K562 (cell line): ENCODE results near the gene CCNB1IP1. TPM values are rescaled to one million over a fixed set of nuclear protein-coding genes. Genes with fewer than 3 reads are reported as not detected.

Source experiments
- ATAC-seq: fragments of 200-7000 bp; cut with Tn5 transposase; 3 replicates; pipeline ENCODE4 v1.9.1; 2020; ENCODE audit warnings: moderate library complexity
- BruUV-seq: library from RNA; stranded (reverse); fragments of 400-500 nt; replicated peaks from 2 replicates; lab custom pipeline; 2021; lab: Mats Ljungman, UMichigan
- CTCF ChIA-PET: fragments of 300-600 bp; formaldehyde crosslinking; extraction: SDS; loops from one replicate; lab custom pipeline; 2021; ENCODE audit warnings: low intra/inter-chr PET ratio; lab: Yijun Ruan, JAX
- POLR2A ChIA-PET: fragments of 300-600, 350-650 bp; sonication (Branson Sonifier 250); formaldehyde crosslinking; extraction: SDS; loops from one replicate; lab custom pipeline; 2021; ENCODE audit warnings: antibody characterized with exemption, inconsistent platforms; lab: Yijun Ruan, JAX
- DNase-seq, 4 experiments: peaks; one replicate each; pipeline versions ENCODE4 v3.0.0 to v3.0.0-alpha.2; 2011 to 2018; ENCODE audit warnings: low spot score in 3 of 4, mixed read lengths in 3 of 4; ENCODE audit errors: extremely low read depth in 1 of 4
- FAIRE-seq: peaks from 2 replicates; lab custom pipeline; 2011; peaks lifted over from hg19 to GRCh38; lab: Jason Lieb, UNC
- H2AFZ ChIP-seq: 2 replicates; pipeline ENCODE4 v1.6.0; 2011; ENCODE audit warnings: low read depth, low read length, control low read depth, inconsistent platforms
- H3K27ac ChIP-seq: fragments of 200-600 bp; 3 replicates; pipeline ENCODE4 v1.8.0; 2011; ENCODE audit warnings: low read depth, mild to moderate bottlenecking, control low read depth, inconsistent platforms, low read length, moderate library complexity, mixed read lengths; ENCODE audit errors: extremely low read depth
- H3K27me3 ChIP-seq, 2 experiments: fragments of 300-600 bp in 1 of 2; 2 replicates in 1 of 2; 3 replicates in 1 of 2; pipeline versions ENCODE4 v1.6.0 to v1.8.0; 2011; ENCODE audit warnings: inconsistent platforms in 2 of 2, low read length in 2 of 2, mild to moderate bottlenecking in 1 of 2, mixed read lengths in 1 of 2, moderate library complexity in 1 of 2; ENCODE audit not compliant: control insufficient read depth in 2 of 2, insufficient read depth in 2 of 2
- H3K36me3 ChIP-seq: fragments of 300-600 bp; 3 replicates; pipeline ENCODE4 v1.8.0; 2011; ENCODE audit warnings: mild to moderate bottlenecking, low read length, inconsistent platforms; ENCODE audit not compliant: control insufficient read depth, insufficient read depth
- H3K4me1 ChIP-seq, 2 experiments: fragments of 200-600 bp in 1 of 2; replicated peaks in 1 of 2; 2 replicates in 1 of 2; 3 replicates in 1 of 2; pipeline versions ENCODE4 v1.5.1 to v1.8.0; 2011; ENCODE audit warnings: inconsistent platforms in 2 of 2, low read length in 2 of 2, mild to moderate bottlenecking in 1 of 2, mixed read lengths in 1 of 2, moderate library complexity in 1 of 2; ENCODE audit not compliant: control insufficient read depth in 2 of 2, insufficient read depth in 2 of 2
- H3K4me2 ChIP-seq: 2 replicates; pipeline ENCODE4 v1.6.1; 2011; ENCODE audit warnings: low read length, control low read depth, inconsistent platforms, mixed read lengths; ENCODE audit not compliant: insufficient read depth
- H3K4me3 ChIP-seq: fragments of 200-600 bp; sonication (generic), shearing (Covaris generic); 2 replicates; pipeline ENCODE4 v1.5.1; 2016; ENCODE audit warnings: control low read depth, inconsistent platforms
- H3K79me2 ChIP-seq: fragments of 200-600 bp; 3 replicates; pipeline ENCODE4 v1.8.0; 2011; ENCODE audit warnings: low read length, inconsistent platforms; ENCODE audit not compliant: control insufficient read depth, insufficient read depth
- H3K9ac ChIP-seq, 2 experiments: 2 replicates each; pipeline versions ENCODE4 v1.6.0 to v1.6.1; 2011; ENCODE audit warnings: low read depth in 2 of 2, low read length in 2 of 2, control low read depth in 1 of 2, inconsistent platforms in 1 of 2, mild to moderate bottlenecking in 1 of 2, mixed read lengths in 1 of 2; ENCODE audit not compliant: insufficient read depth in 1 of 2
- H3K9me1 ChIP-seq: one replicate; pipeline ENCODE4 v1.6.0; 2011; ENCODE audit warnings: inconsistent platforms, mild to moderate bottlenecking, low read length, moderate library complexity; ENCODE audit not compliant: control insufficient read depth, insufficient read depth
- H3K9me3 ChIP-seq: replicated peaks from 2 replicates; pipeline ENCODE4 v1.5.1; 2011; ENCODE audit warnings: low read depth, low read length, inconsistent platforms; ENCODE audit not compliant: control insufficient read depth, insufficient read depth
- H4K20me1 ChIP-seq: replicated peaks from 2 replicates; pipeline ENCODE4 v1.6.1; 2011; ENCODE audit warnings: low read length, inconsistent platforms, mixed read lengths; ENCODE audit not compliant: control insufficient read depth, insufficient read depth
- ARID3B ChIP-seq: fragments of 250-450 bp; sonication (Bioruptor Pico); IDR thresholded peaks from 2 replicates; pipeline ENCODE4 v1.4.0; 2020; ENCODE audit warnings: borderline replicate concordance
- ATF3 ChIP-seq, 2 experiments: fragments of 450-650 bp in 1 of 2; sonication (generic) in 1 of 2; formaldehyde crosslinking in 1 of 2; IDR thresholded peaks in 1 of 2; conservative IDR thresholded peaks in 1 of 2; 2 replicates each; pipeline versions ENCODE4 v1.6.1 to v1.8.1; 2016 to 2023; ENCODE audit warnings: mild to moderate bottlenecking in 2 of 2, moderate library complexity in 2 of 2, inconsistent platforms in 1 of 2, missing genetic modification reagents in 1 of 2
- ATF6 ChIP-seq: sonication (generic); formaldehyde crosslinking; IDR thresholded peaks from 2 replicates; pipeline ENCODE4 v1.4.0; 2020; ENCODE audit warnings: mild to moderate bottlenecking, missing genetic modification reagents
- CC2D1A ChIP-seq: fragments of 450-650 bp; IDR thresholded peaks from 2 replicates; pipeline ENCODE4 v1.6.1; 2017; ENCODE audit warnings: mild to moderate bottlenecking
- CREB3L1 ChIP-seq: fragments of 450-650 bp; IDR thresholded peaks from 2 replicates; pipeline ENCODE4 v1.6.1; 2014; ENCODE audit warnings: low read depth, mild to moderate bottlenecking, moderate library complexity, borderline replicate concordance
- ELK1 ChIP-seq: sonication (generic); formaldehyde crosslinking; IDR thresholded peaks from 2 replicates; pipeline ENCODE4 v1.8.1; 2022; ENCODE audit warnings: missing genetic modification reagents
- KDM5B ChIP-seq: fragments of 200-600 bp; sonication (generic); IDR thresholded peaks from 2 replicates; pipeline ENCODE4 v1.6.1; 2012; ENCODE audit warnings: low read depth, mild to moderate bottlenecking, moderate library complexity, low read length, control low read depth, inconsistent platforms; ENCODE audit not compliant: insufficient replicate concordance
- KLF10 ChIP-seq: fragments of 250-450 bp; sonication (Bioruptor Pico); IDR thresholded peaks from 2 replicates; pipeline ENCODE4 v1.6.1; 2021; ENCODE audit warnings: matching md5 sums
- PURB ChIP-seq: sonication (generic); formaldehyde crosslinking; IDR thresholded peaks from 2 replicates; pipeline ENCODE4 v1.9.0; 2021; ENCODE audit warnings: low read depth, mild to moderate bottlenecking, missing genetic modification reagents
- STAG1 ChIP-seq: sonication (generic); formaldehyde crosslinking; IDR thresholded peaks from 2 replicates; pipeline ENCODE4 v1.5.0; 2020; ENCODE audit warnings: missing genetic modification reagents, borderline replicate concordance
- ZBTB17 ChIP-seq: fragments of 450-650 bp; formaldehyde crosslinking; IDR thresholded peaks from 2 replicates; pipeline ENCODE4 v1.4.0; 2020; ENCODE audit warnings: mild to moderate bottlenecking
- ZC3H11A ChIP-seq: IDR thresholded peaks from 2 replicates; pipeline ENCODE4 v1.6.1; 2012; ENCODE audit warnings: low read depth, low read length, improper control_type of control experiment
- ZC3H8 ChIP-seq: fragments of 450-650 bp; IDR thresholded peaks from 2 replicates; pipeline ENCODE4 v1.6.1; 2017
- ZNF354B ChIP-seq: fragments of 250-450 bp; sonication (Bioruptor Pico); IDR thresholded peaks from 2 replicates; pipeline ENCODE4 v1.4.0; 2020
- ZNF408 ChIP-seq: fragments of 250-450 bp; sonication (Bioruptor Pico); IDR thresholded peaks from 2 replicates; pipeline ENCODE4 v1.4.0; 2020; ENCODE audit warnings: low read depth, mild to moderate bottlenecking, moderate library complexity
- WGBS: fragments of 100-300 bp; shearing (Covaris generic); methylation state at CpG from one replicate; pipeline ENCODE4 v1.1.6; 2016; ENCODE audit warnings: low coverage, mixed read lengths; ENCODE audit not compliant: insufficient coverage; ENCODE audit errors: missing lambda C conversion rate; 5-methylcytosine and 5-hydroxymethylcytosine counted together
- in situ Hi-C: fragments of 300-500 bp; cut with MboI; formaldehyde crosslinking; loops from 4 replicates; pipeline ENCODE4 v1.15.0; 2018; ENCODE audit warnings: inconsistent platforms, mixed read lengths
- intact Hi-C: fragments of 100-400 bp; cut with micrococcal nuclease; formaldehyde crosslinking; loops from 2 replicates; pipeline ENCODE4 v1.14.2; 2022
- polyA plus RNA-seq, 8 experiments: library from polyadenylated mRNA; depleted of rRNA in 4 of 8; stranded (reverse) in 5 of 8; unstranded in 3 of 8; fragments of >200 nt; fragmentation: Nextera tagmentation in 2 of 8; fragmentation: Illumina TruSeq in 1 of 8; extraction: Ambion mirVana in 2 of 8; extraction: Trizol in 1 of 8; gene quantifications; 2 replicates each; pipeline versions ENCODE4 v1.2.1 to v1.2.3, GENCODE V29; 2011 to 2014; ENCODE audit warnings: inconsistent platforms in 1 of 8, missing spikeins in 1 of 8
- total RNA-seq, 7 experiments: library from RNA; depleted of rRNA in 6 of 7; stranded (reverse); fragments of >200 nt in 6 of 7; fragmentation: Illumina TruSeq in 2 of 7; extraction: Trizol in 2 of 7; gene quantifications; 2 replicates each; pipeline versions ENCODE4 v1.2.1 to v1.2.3, GENCODE V29; 2011 to 2021; ENCODE audit warnings: low replicate concordance in 1 of 7

CCNB1IP1 gene
- total and polyA plus RNA-seq, 9 of the 15 experiments (the other 6 are each of a cell fraction or from before 2014, with no cell fraction given) = 51.8 to 152 (median 81.0) TPM

GRCh38 chr14:20295067-20295466, 38.0 kb downstream of the CCNB1IP1 start (continued):
- no peak for TF ChIP-seq KDM5B
- TF ChIP-seq ELK1 (CRISPR knock-in tag) = no peak
- TF ChIP-seq ATF6 (CRISPR knock-in tag) = no peak
- no peak for TF ChIP-seq CC2D1A
- no peak for TF ChIP-seq KLF10 (CRISPR knock-in tag)
- TF ChIP-seq ZBTB17 (CRISPR knock-in tag) = no peak

GRCh38 chr14:20294636-20295035, 38.4 kb downstream of the CCNB1IP1 start:
- Histone ChIP-seq H4K20me1 (no peaks in the 10 kb centered on the region), H3K4me3 (no peak overlapping the region), H3K4me2 (no peak overlapping the region), H3K9ac (no peak overlapping the region), H3K27me3 (no peaks in the 10 kb centered on the region), H3K9me3 (no peaks in the 10 kb centered on the region), H3K4me1 (no peaks in the 10 kb centered on the region), H3K36me3 (peaks cover 64% of the 10 kb centered on the region; the same call in 2 of the 3 replicates), H2AFZ (no peak overlapping the region), H3K79me2 (no peaks in the 10 kb centered on the region), H3K9me1 (no peaks in the 10 kb centered on the region), H3K27ac (no peak overlapping the region)
- no peak for DNase-seq
- ChIA-PET CTCF (no interaction called here), POLR2A (interaction anchor here (0.7 kb wide), 1 partner anchor 35 kb away, joined by 3 read pairs; no protein-coding TSS in a partner anchor)
- BruUV-seq = no TSS peak
- intact Hi-C loops = no loop called here
- FAIRE-seq = no peak
- no peak for ATAC-seq
- 80% methylated on average over 2 of the region's 2 CpGs for WGBS
- in situ Hi-C loops = no loop called here
- TF ChIP-seq ATF3 (IDR thresholded peaks at IDR 0.05) = no peak
- TF ChIP-seq ATF3 (CRISPR knock-in tag; conservative IDR thresholded peaks at IDR 0.05) = no peak
- no peak for TF ChIP-seq ARID3B (CRISPR knock-in tag)
- no peak for TF ChIP-seq STAG1 (CRISPR knock-in tag)
- TF ChIP-seq CREB3L1 = no peak
- no peak for TF ChIP-seq PURB (CRISPR knock-in tag)
- no peak for TF ChIP-seq ZC3H11A
- no peak for TF ChIP-seq ZC3H8
- no peak for TF ChIP-seq ZNF354B (CRISPR knock-in tag)
- TF ChIP-seq ZNF408 (CRISPR knock-in tag) = no peak
